Fibroblast of upper back skin (primary cell): ENCODE measurements around the gene PDPN.

ENCODE experiments used
- DNase-seq: peaks from one replicate; pipeline ENCODE4 v3.0.0-alpha.2; 2013

PDPN gene

GRCh38 chr1:13619909-13620308 is 36.3 kb downstream of the PDPN start:
- DNase-seq, result no peak

GRCh38 chr1:13620825-13621224 is 37.2 kb downstream of the PDPN start:
- no peak for DNase-seq

- DNase-seq, result no peak
These were observed 38.8 kb downstream of the PDPN start for GRCh38 chr1:13622446-13622845.

GRCh38 chr1:13623021-13623637 is 39.5 kb downstream of the PDPN start:
- no peak for DNase-seq

GRCh38 chr1:13624526-13624925 is 40.9 kb downstream of the PDPN start:
- no peak for DNase-seq

GRCh38 chr1:13627127-13627526 is 43.5 kb downstream of the PDPN start:
- no peak for DNase-seq

- no peak for DNase-seq
These were observed 44.6 kb downstream of the PDPN start for GRCh38 chr1:13628218-13628617.

GRCh38 chr1:13628711-13629110 is 45.1 kb downstream of the PDPN start:
- DNase-seq, result no peak

- DNase-seq, result no peak
These were observed 58.8 kb downstream of the PDPN start for GRCh38 chr1:13642306-13643004.

GRCh38 chr1:13643017-13643416 is 59.4 kb downstream of the PDPN start:
- DNase-seq, result no peak

DNA sequence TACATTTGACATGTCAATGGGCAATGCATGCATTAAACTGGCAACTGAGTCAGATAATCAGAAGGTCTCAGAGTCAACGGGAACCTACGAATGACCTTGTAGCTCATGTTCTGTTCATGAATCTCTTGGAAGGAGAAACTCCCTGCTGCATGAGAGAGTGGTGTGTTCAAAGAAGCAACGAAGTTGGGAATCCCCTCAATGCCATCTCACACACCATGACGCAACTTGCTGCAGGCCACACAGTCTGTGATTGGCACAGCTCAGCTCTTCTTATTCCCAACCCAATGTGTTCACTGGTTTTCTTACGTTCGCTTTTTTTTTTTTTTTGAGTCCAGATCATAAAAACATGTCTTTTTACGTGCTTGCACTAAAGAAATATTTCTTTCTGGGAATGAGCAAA is 62.9 kb downstream of the PDPN start:
- DNase-seq, result no peak

- DNase-seq, result no peak
These were observed 67.6 kb downstream of the PDPN start for GRCh38 chr1:13651279-13651678.

- no peak for DNase-seq
These were observed 68.6 kb downstream of the PDPN start for GRCh38 chr1:13652238-13652637.

DNA sequence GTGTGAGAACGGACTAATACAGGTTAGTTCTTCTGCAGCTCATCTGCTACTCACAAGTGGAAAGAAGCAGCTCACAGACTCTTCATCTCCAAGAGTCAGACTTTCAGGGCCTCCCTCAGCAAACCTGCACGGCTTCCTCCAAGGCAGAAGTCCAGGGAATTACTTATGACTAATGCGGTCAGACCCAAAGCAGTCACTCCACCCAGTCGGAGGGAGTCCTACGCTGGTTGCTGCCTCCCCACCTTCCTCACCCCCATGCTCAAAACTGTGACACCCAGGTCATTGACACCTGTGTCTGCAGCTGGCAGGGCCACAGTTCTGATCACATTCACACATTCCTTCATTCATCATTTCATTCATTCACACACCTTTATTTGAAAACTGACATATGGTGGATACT is 77.9 kb downstream of the PDPN start:
- DNase-seq, result peak; percentile 47

GRCh38 chr1:13662493-13662892 is 78.9 kb downstream of the PDPN start:
- peak; percentile 49 for DNase-seq

- no peak for DNase-seq
These were observed 80.3 kb downstream of the PDPN start for GRCh38 chr1:13663969-13664368.

GRCh38 chr1:13664451-13664850 is 80.8 kb downstream of the PDPN start:
- no peak for DNase-seq

GRCh38 chr1:13666317-13666716 is 82.7 kb downstream of the PDPN start:
- DNase-seq, result no peak
